Right lobe of liver (tissue), 6 donors: ENCODE results near the gene MACC1. TPM values are rescaled to one million over a fixed set of nuclear protein-coding genes. Genes with fewer than 3 reads are reported as not detected.

Experiments
- ATAC-seq, 4 donors: fragments of 200-7000 bp; cut with Tn5 transposase; one replicate each; pipeline ENCODE4 v1.9.1; 2020; ENCODE audit warnings: mild to moderate bottlenecking in 4 of 4, moderate library complexity in 4 of 4
- DNase-seq, 3 donors: peaks; one replicate each; pipeline ENCODE4 v3.0.0-alpha.2; 2020
- H3K27ac ChIP-seq, 3 donors: fragments of 200-600 bp; one replicate each; pipeline ENCODE4 v1.8.0; 2022
- H3K27me3 ChIP-seq, 2 donors: fragments of 200-600 bp; one replicate each; pipeline ENCODE4 v1.8.0; 2022
- H3K36me3 ChIP-seq, 4 donors: fragments of 200-600 bp; sonication (generic) in 1 of 4; one replicate each; pipeline versions ENCODE4 v1.5.1 to v1.8.0; 2017 to 2022; ENCODE audit warnings: control low read depth in 1 of 4
- H3K4me1 ChIP-seq, 4 donors: fragments of 200-600 bp; sonication (generic) in 1 of 4; one replicate each; pipeline versions ENCODE4 v1.5.1 to v1.8.0; 2017 to 2022; ENCODE audit warnings: control low read depth in 1 of 4
- H3K4me3 ChIP-seq, 3 donors: fragments of 200-600 bp; one replicate each; pipeline ENCODE4 v1.8.0; 2022
- H3K9me3 ChIP-seq, 4 donors: fragments of 200-600 bp; sonication (generic) in 1 of 4; one replicate each; pipeline versions ENCODE4 v1.5.1 to v1.8.0; 2017 to 2022; ENCODE audit warnings: control low read depth in 1 of 4
- POLR2A ChIP-seq: fragments of 450-650 bp; IDR thresholded peaks from one replicate; pipeline ENCODE4 v1.6.1; 2017; ENCODE audit warnings: antibody characterized with exemption, mild to moderate bottlenecking
- WGBS: methylation state at CpG from one replicate; pipeline ENCODE4 v1.1.6; 2018; ENCODE audit warnings: low coverage, low lambda C conversion rate; ENCODE audit not compliant: insufficient coverage; ENCODE audit errors: missing lambda C conversion rate; 5-methylcytosine and 5-hydroxymethylcytosine counted together
- intact Hi-C, 2 donors: fragments of 100-400 bp; cut with DNase I; formaldehyde crosslinking; loops; one replicate each; pipeline versions ENCODE4 v1.11.2 to v1.14.1; 2022
- total RNA-seq, 6 experiments: library from RNA; depleted of rRNA in 2 of 6; stranded (reverse); fragments of >200 nt in 2 of 6; fragmentation: NEBNext Ultra II Directional in 3 of 6; extraction: Animal tissue kit (Norgen Biotek cat#: 25700) in 3 of 6; gene quantifications; one replicate each; pipeline versions ENCODE4 v1.1.0 to v1.2.4, GENCODE V29; 2016 to 2023
- TF ChIP-seq, protein P1 (sequence below), 4 donors: fragments of 200-600 bp in 3 of 4; fragments of 450-650 bp in 1 of 4; IDR thresholded peaks; one replicate each; pipeline versions ENCODE4 v1.5.1 to v1.8.0; 2016 to 2022; ENCODE audit warnings: antibody characterized with exemption in 4 of 4, mild to moderate bottlenecking in 2 of 4
- donor health status: DM: no; HTN: yes; CAD: no.
- donor health status: DM: no; HTN: no; CAD: no.
- donor health status: DM: no; HTN: no; CAD: no.
- donor health status: DM: no; HTN: yes; CAD: no.
- donor health status: DM: no; HTN: yes; CAD: no.

The MACC1 gene
- total RNA-seq, 6 experiments from 2014 or later: 0.13 to 0.93 (median 0.32) TPM

DNA sequence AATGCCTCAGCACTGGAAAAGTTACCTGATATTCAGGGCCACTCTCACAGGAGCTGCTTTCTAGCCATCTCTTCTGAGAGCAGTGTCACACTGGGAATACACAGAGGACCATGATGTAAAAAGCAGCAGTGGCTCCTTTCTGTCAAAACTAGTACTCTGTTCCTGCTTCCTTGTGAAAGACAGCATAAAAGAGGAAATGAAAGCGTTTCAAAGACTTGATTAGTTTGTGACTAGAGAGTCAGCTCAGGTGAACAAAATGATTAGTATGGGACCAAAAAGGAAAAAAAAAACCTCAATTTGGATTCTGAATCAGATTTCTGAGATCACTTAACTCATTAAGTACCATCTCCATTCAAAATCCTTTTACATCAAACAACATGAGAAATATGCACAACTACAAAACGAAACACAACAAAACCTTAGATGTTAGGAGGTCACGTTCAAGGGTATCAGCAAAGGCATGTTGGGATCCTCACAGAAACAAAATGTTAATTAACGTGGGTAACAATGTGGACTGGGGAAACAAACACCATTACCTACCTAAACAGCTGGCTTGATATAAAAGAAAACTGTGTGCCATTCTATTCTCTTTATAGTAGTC is 103.7 kb downstream of the MACC1 start:
- no peak for DNase-seq
- Histone ChIP-seq H3K9me3 (no peaks in the 10 kb centered on the region), H3K27me3 (no peaks in the 10 kb centered on the region), H3K36me3 (no peaks in the 10 kb centered on the region), H3K27ac (no peak overlapping the region), H3K4me1 (no peaks in the 10 kb centered on the region), H3K4me3 (no peak overlapping the region)
- 38% methylated on average over 4 of the region's 4 CpGs for WGBS
- intact Hi-C loops: no loop called here
- no peak for TF ChIP-seq POLR2A
- TF ChIP-seq, protein P1, sequence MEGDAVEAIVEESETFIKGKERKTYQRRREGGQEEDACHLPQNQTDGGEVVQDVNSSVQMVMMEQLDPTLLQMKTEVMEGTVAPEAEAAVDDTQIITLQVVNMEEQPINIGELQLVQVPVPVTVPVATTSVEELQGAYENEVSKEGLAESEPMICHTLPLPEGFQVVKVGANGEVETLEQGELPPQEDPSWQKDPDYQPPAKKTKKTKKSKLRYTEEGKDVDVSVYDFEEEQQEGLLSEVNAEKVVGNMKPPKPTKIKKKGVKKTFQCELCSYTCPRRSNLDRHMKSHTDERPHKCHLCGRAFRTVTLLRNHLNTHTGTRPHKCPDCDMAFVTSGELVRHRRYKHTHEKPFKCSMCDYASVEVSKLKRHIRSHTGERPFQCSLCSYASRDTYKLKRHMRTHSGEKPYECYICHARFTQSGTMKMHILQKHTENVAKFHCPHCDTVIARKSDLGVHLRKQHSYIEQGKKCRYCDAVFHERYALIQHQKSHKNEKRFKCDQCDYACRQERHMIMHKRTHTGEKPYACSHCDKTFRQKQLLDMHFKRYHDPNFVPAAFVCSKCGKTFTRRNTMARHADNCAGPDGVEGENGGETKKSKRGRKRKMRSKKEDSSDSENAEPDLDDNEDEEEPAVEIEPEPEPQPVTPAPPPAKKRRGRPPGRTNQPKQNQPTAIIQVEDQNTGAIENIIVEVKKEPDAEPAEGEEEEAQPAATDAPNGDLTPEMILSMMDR (IDR thresholded peaks at IDR 0.05): no peak
- peak in 2 of 4 donors; percentile 30 to 46 for ATAC-seq

DNA sequence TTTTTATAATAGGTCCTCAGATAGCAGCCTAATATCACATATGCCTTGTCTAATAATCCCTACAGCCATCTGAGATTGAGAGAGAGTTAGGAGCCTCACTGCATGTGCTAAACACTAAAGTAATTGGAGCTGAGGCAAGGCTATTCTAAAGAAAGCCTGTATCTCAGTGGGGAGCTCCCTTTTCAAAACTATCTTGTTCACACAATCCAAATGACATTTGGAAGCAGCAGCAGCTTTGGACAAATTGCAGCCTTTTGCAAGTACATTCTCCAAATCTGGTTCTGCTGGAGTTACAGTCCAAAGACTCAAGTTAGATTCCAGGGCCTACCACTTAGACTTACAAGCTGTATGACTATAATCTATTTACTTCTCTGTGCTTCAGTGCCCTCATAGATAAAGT is 104.5 kb downstream of the MACC1 start:
- H3K4me1 ChIP-seq: no peaks in the 10 kb centered on the region
- H3K4me3 ChIP-seq: no peak overlapping the region
- no peak for DNase-seq
- no peak for ATAC-seq
- no peaks in the 10 kb centered on the region for H3K27me3 ChIP-seq
- no peaks in the 10 kb centered on the region for H3K9me3 ChIP-seq
- no peaks in the 10 kb centered on the region for H3K36me3 ChIP-seq
- intact Hi-C loops: no loop called here
- H3K27ac ChIP-seq: no peak overlapping the region
- TF ChIP-seq POLR2A: no peak
- TF ChIP-seq, protein P1 (IDR thresholded peaks at IDR 0.05): no peak

DNA sequence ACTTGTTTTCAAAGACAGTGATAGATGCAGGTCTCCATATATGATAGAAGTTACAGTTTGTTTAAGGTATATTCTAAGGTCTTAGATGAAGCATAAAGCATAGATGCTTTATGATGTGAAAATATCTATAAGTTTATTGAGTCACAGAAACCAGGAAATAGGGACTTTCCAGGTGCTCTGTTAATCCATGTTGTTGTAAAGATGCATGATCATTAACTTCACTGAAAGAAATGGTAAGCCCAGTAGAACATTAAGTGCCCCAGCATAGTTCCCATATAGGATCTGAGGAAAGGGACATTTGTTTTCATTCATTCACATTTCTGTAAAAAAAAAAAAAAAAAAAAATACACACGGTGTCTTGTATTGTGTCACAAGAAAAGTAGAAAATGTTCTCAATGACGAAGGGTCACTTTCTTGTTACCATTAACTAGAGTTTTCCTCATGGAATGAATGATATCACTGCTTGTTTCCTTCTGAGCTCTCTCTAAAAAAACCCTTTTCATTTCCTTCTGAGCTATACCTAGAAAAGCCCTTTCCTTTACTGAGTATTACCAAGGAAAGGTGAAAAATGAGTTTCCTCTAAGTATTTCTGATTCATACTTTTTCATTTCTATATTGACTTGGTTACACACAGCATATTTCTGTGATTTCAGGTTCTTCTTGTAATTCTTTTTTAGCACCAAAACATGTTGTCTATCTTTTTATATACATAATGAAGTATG is 105.2 kb downstream of the MACC1 start:
- TF ChIP-seq, protein P1 (IDR thresholded peaks at IDR 0.05): no peak
- TF ChIP-seq POLR2A: no peak
- ATAC-seq: no peak
- Histone ChIP-seq H3K4me1 (no peaks in the 10 kb centered on the region), H3K36me3 (no peaks in the 10 kb centered on the region), H3K27ac (no peak overlapping the region), H3K27me3 (no peaks in the 10 kb centered on the region), H3K9me3 (no peaks in the 10 kb centered on the region), H3K4me3 (no peak overlapping the region)
- intact Hi-C loops: no loop called here
- WGBS: 56% methylated on average over 2 of the region's 2 CpGs
- no peak for DNase-seq

DNA sequence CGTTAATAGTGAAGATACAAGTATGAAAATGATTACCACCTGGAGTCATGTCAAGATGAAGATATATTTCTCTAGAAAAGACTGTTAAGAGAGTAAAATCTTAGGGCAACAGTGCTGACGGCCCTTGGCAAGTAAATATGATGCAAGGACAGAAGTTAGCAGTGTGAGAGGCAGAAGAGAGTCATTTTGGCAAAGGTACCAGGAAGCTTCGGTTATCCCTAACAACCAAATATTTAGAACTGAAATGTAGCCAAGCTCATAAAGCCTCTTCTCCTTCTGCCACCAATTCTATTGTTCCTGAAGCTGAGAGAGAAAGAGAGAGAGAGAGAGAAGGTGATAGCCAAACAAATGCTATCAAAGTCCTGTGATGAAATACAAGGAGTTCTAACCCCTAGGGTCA is 109.6 kb downstream of the MACC1 start:
- H3K4me1 ChIP-seq: no peaks in the 10 kb centered on the region
- H3K27me3 ChIP-seq: no peaks in the 10 kb centered on the region
- H3K4me3 ChIP-seq: no peak overlapping the region
- DNase-seq: no peak
- H3K9me3 ChIP-seq: no peaks in the 10 kb centered on the region
- WGBS: 29% methylated on average over 3 of the region's 3 CpGs
- TF ChIP-seq, protein P1 (IDR thresholded peaks at IDR 0.05): no peak
- intact Hi-C loops: no loop called here
- no peak overlapping the region for H3K27ac ChIP-seq
- ATAC-seq: peak in 1 of 4 donors; percentile 35
- H3K36me3 ChIP-seq: no peaks in the 10 kb centered on the region
